Measurements from ENCODE around the gene ENDOD1.
"Not testable (repeated sequence)": the region's sequence is repeated elsewhere in the genome, so short reads cannot be mapped to it uniquely, and the experiment has no call there.

The ENDOD1 gene

DNA sequence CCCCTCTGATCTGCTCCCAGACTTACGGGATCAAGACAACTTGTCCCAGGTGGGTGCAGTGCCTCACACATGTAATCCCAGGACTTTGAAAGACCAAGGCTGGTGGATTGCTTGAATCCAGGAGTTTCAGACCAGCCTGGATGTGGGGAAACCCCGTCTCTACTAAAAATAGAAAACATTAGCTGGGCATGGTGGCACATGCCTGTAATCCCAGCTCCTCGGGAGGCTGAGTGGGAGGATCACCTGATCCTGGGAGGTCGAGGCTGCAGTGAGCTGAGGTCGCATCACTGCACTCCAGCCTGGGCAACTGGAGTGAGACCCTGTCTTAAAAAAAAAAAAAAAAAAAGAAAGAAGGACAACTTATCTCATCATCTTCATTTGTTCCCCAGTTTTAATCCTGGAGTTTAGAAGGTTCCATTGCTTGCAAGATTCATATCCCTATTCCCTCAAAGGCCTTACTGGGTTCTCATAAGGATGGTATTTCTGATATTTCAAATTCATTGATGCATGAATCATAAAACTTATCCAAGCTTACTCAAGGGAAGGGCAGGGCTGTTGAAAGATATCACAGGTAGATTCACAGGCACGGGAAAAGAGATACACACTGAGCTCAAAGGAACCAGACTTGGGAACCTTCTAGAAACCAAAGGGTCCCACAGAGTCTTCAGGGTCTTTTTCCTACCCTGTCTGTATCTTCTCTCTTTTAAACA is 14.6 kb downstream of the ENDOD1 start:
- no peak overlapping the region for H3K9ac ChIP-seq (ENCODE audit: low read depth, low read length)
- 93% methylated on average over 6 of the region's 6 CpGs for WGBS
- H3K27ac ChIP-seq (ENCODE audit: low read depth, low read length) = no peak overlapping the region

DNA sequence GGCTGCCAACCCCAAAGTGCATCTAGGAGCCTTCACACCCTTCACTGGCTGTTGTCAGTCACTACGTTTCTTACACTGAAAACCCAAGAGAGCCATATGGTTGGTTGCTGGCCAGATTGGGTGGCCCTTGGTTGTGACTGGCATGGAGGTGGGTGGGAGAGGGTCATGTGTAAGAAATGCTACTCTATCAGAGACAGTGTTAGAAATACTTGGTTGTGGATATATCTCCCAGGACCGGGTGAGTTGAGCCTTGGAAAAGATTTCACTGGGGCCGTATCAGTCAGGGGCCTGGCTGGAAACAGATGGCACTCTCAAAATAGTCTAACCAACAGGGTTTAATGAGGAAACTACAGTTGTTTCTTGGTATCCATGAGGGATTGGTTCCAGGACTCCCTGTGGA is 15.2 kb downstream of the ENDOD1 start:
- no peaks in the 10 kb centered on the region for H3K27me3 ChIP-seq (ENCODE audit: insufficient read depth, low read length)
- no peak overlapping the region for H3K9ac ChIP-seq (ENCODE audit: low read depth, low read length)
- no peak overlapping the region for H3K4me3 ChIP-seq (ENCODE audit: low read length)
- 89% methylated on average over 3 of the region's 3 CpGs for WGBS
- H3K9me3 ChIP-seq (ENCODE audit: insufficient read depth, low read depth, low read length) = no peaks in the 10 kb centered on the region
- no peak overlapping the region for H3K27ac ChIP-seq (ENCODE audit: low read depth, low read length)
- peaks cover 18% of the 10 kb centered on the region for H3K4me1 ChIP-seq (ENCODE audit: insufficient read depth, low read length)
- no peaks in the 10 kb centered on the region for H3K36me3 ChIP-seq (ENCODE audit: insufficient read depth, low read length)

More for the DNA sequence above, 14.6 kb downstream of the ENDOD1 start:
- peaks cover 18% of the 10 kb centered on the region for H3K4me1 ChIP-seq (ENCODE audit: insufficient read depth, low read length)
- no peaks in the 10 kb centered on the region for H3K36me3 ChIP-seq (ENCODE audit: insufficient read depth, low read length)
- H3K9me3 ChIP-seq (ENCODE audit: insufficient read depth, low read depth, low read length) = no peaks in the 10 kb centered on the region
- H3K4me3 ChIP-seq (ENCODE audit: low read length) = no peak overlapping the region
- no peaks in the 10 kb centered on the region for H3K27me3 ChIP-seq (ENCODE audit: insufficient read depth, low read length)

DNA sequence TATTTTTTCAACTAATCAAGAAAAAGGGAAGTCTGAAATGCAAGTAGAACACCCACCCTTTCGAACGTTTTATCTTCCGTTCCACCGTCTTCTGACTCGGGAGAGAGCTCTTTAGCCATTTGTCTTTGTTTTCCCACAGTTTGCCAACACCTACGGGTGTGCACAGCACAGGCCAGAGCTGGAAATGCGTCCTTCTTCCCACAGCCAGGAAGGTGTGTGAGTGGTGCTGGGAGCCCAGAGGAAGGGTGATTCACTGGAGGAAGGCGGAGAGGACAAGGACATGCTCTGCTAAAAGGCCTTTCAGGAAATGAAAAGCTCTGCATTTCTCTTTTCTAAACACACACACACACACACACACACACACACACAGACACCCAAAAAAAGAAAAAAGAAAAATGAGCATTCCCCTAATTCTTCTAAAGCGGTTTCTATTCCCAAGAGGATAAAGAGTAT is 18.5 kb downstream of the ENDOD1 start:
- Histone ChIP-seq H3K27me3 (ENCODE audit: insufficient read depth, low read length) (no peaks in the 10 kb centered on the region), H3K36me3 (ENCODE audit: insufficient read depth, low read length) (no peaks in the 10 kb centered on the region), H3K4me3 (ENCODE audit: low read length) (no peak overlapping the region), H3K27ac (ENCODE audit: low read depth, low read length) (no peak overlapping the region; the same call in 1 of the 2 replicates), H3K9ac (ENCODE audit: low read depth, low read length) (no peak overlapping the region), H3K9me3 (ENCODE audit: insufficient read depth, low read depth, low read length) (no peaks in the 10 kb centered on the region), H3K4me1 (ENCODE audit: insufficient read depth, low read length) (peaks cover 18% of the 10 kb centered on the region)
- WGBS = 72% methylated on average over 9 of the region's 9 CpGs

DNA sequence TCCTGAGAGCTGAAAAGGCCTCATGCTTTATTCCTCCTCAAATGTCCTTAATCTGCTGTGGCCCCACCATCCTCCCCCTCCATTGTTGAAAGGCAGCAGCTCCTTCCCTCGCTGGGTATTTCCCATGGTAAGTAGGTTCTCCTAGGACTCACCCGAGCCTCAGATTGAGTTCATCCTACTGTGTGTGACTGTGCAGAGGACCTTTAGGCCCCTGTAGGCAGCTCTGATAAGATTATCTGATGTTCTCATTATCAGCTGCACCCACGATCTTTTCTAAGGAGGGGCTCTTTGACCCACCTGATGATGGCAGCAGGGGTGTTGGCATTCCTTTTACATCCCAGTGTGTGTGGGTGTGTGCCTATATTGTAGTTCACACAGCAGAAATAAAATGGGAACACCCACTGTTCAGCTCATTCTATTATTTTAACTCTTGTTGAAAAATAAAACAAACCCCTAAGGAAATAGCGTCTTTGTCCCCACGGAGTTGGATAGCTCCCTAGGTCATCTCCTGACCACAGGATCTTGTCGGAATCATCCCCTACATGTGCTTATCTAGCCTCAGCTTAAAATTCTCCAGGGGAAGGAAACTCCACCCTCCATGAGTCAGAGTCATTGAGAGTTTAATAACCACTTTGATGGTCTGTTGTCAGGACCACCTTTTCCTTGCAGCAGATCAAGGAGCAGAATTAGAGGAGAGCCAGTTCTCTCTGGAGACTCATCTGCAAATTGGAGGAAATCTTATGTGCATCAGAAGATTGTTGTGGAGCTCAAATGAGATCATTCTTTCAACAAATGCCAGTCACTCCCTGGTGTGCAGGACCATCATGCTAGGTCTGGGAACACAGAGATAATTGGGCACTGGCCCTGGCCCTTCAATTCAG is 19.3 kb downstream of the ENDOD1 start:
- no peak overlapping the region for H3K9ac ChIP-seq (ENCODE audit: low read depth, low read length)
- no peak overlapping the region for H3K4me3 ChIP-seq (ENCODE audit: low read length)
- WGBS = 66% methylated on average over 6 of the region's 6 CpGs
- H3K4me1 ChIP-seq (ENCODE audit: insufficient read depth, low read length) = peaks cover 18% of the 10 kb centered on the region
- H3K27ac ChIP-seq (ENCODE audit: low read depth, low read length) = no peak overlapping the region
- H3K9me3 ChIP-seq (ENCODE audit: insufficient read depth, low read depth, low read length) = no peaks in the 10 kb centered on the region
- H3K27me3 ChIP-seq (ENCODE audit: insufficient read depth, low read length) = no peaks in the 10 kb centered on the region
- no peaks in the 10 kb centered on the region for H3K36me3 ChIP-seq (ENCODE audit: insufficient read depth, low read length)

DNA sequence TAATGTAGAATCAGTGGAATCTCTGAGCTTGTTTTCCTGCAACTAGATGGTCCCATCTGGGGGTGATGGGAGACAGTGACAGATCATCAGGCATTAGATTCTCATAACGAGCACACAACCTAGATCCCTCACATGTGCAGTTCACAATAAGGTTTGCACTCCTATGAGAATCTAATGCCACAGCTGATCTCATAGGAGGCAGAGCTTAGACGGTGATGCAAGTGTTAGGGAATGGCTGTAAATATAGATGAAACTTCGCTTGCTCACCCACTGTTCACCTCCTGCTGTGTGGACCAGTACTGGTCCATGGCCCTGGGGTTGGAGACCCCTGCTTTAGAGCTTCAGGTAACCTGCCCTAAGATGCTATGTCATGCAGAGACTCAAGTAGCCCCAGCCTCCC is 21.8 kb downstream of the ENDOD1 start:
- H3K9ac ChIP-seq (ENCODE audit: low read depth, low read length); H3K27ac ChIP-seq (ENCODE audit: low read depth, low read length); H3K4me3 ChIP-seq (ENCODE audit: low read length); H3K9me3 ChIP-seq (ENCODE audit: insufficient read depth, low read depth, low read length); H3K27me3 ChIP-seq (ENCODE audit: insufficient read depth, low read length); H3K36me3 ChIP-seq (ENCODE audit: insufficient read depth, low read length): not testable (repeated sequence)
- 98% methylated on average over 3 of the region's 3 CpGs for WGBS
- peaks cover 18% of the 10 kb centered on the region for H3K4me1 ChIP-seq (ENCODE audit: insufficient read depth, low read length)

DNA sequence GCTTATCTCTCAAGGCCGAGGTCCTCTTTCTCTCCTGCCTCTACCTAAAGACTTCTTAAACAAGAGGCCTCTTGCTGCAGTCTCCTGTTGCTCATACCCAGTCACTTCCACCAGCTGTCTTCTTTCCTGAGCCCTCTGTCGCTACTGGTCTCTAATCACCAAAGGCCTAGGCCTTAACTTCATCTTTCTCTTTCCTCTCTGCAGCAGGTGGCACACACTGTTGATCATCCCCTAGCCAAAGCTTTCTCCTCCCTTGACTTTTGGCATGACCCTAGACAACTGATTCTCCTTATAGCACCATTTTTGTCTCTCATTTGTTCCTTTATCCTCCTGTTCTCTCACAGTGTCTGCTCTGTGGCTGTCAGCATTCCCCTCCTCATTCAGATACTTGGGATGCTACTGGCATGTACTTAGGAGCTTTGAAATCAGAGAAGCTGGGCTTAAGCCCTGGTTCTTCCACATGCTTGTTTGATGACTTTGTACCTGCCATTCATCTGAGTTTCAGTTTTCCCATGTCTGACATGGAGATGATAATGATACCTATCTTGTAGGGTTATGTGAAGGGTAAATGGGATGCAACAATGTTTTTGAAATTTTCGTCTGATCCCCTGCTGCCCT is 22.4 kb downstream of the ENDOD1 start:
- Histone ChIP-seq H3K9ac (ENCODE audit: low read depth, low read length) (no peak overlapping the region), H3K36me3 (ENCODE audit: insufficient read depth, low read length) (no peaks in the 10 kb centered on the region), H3K9me3 (ENCODE audit: insufficient read depth, low read depth, low read length) (no peaks in the 10 kb centered on the region), H3K4me1 (ENCODE audit: insufficient read depth, low read length) (peaks cover 18% of the 10 kb centered on the region), H3K27ac (ENCODE audit: low read depth, low read length) (no peak overlapping the region), H3K27me3 (ENCODE audit: insufficient read depth, low read length) (no peaks in the 10 kb centered on the region), H3K4me3 (ENCODE audit: low read length) (no peak overlapping the region)
- WGBS = 86% methylated on average over 3 of the region's 3 CpGs

DNA sequence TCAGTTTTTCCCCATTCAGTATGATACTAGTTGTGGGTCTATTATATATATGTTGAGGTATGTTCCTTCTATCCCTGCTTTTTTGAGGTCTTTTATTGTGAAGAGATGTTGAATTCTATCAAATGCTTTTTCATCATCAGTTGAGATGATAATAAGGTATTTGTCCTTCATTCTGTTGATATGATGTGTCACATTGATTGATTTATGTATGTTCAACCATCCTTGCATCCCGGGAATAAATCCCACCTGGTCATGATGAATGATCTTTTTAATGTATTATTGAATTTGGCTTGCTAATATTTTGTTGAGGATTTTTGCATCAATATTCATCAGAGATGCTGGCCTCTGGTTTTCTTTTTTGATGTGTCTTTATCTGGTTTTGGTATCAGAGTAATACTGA is 26.0 kb downstream of the ENDOD1 start:
- Histone ChIP-seq H3K36me3 (ENCODE audit: insufficient read depth, low read length) (no peaks in the 10 kb centered on the region), H3K4me3 (ENCODE audit: low read length) (no peak overlapping the region), H3K9me3 (ENCODE audit: insufficient read depth, low read depth, low read length) (no peaks in the 10 kb centered on the region), H3K27me3 (ENCODE audit: insufficient read depth, low read length) (no peaks in the 10 kb centered on the region), H3K27ac (ENCODE audit: low read depth, low read length) (no peak overlapping the region), H3K9ac (ENCODE audit: low read depth, low read length) (no peak overlapping the region), H3K4me1 (ENCODE audit: insufficient read depth, low read length) (no peaks in the 10 kb centered on the region)
- WGBS = 95% methylated on average over 1 of the region's 1 CpG

DNA sequence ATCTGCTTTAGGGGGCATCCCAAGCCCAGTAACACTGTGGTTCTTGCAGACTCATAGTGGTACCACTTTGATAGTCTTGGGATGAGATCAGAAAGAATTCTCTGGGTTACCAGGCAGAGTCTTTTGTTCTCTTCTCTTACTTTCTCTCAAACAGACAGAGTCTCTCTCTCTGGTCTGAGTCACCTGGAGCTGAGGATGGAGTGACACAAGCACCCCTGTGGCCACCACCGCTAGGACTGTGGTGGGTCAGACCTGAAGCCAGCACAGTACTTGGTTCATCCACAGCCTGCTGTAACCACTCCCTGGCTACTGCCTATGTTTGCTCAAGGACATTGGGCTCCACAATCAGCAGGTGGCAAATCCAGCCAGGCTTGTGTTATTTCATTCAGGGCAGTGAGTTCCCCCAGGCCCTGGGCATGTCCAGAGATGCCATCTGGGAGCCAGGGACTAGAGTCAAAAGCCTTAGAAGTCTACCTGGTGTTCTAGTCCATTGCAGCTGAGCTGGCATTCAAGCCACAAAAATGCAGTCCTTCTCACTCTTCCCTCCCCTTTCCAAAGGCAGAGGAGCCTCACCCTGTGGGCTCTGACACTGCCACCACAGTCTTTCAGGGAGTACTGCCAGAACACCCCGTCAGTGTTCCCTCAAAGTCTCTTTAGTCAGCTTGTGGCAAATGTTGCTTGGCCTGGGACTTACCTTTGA is 29.9 kb downstream of the ENDOD1 start:
- Histone ChIP-seq H3K4me1 (ENCODE audit: insufficient read depth, low read length) (peaks cover 2% of the 10 kb centered on the region; the same call in 1 of the 2 replicates), H3K9me3 (ENCODE audit: insufficient read depth, low read depth, low read length) (no peaks in the 10 kb centered on the region), H3K36me3 (ENCODE audit: insufficient read depth, low read length) (no peaks in the 10 kb centered on the region), H3K4me3 (ENCODE audit: low read length) (no peak overlapping the region), H3K27ac (ENCODE audit: low read depth, low read length) (no peak overlapping the region), H3K9ac (ENCODE audit: low read depth, low read length) (no peak overlapping the region), H3K27me3 (ENCODE audit: insufficient read depth, low read length) (no peaks in the 10 kb centered on the region)
- WGBS = 87% methylated on average over 2 of the region's 2 CpGs

DNA sequence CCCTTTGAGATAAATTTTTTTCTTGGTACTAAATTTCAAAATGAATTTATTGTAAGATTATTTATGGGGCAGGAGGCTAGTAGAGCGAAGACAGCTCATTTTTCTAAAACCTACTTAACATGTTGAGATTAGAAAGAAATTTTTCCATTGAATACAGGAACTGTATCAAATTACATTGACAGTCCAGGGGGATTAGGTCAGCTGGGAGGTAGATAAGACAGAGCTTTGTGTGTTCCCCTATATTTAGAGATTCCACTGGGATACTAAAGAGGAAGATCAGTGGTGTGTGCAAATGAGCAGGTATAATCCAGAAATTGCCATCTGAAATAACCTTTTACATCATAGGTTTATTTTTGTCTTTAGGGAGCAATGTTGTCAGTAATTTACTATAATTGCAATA is 32.1 kb downstream of the ENDOD1 start:
- peaks cover 2% of the 10 kb centered on the region; the same call in 1 of the 2 replicates for H3K4me1 ChIP-seq (ENCODE audit: insufficient read depth, low read length)
- no peak overlapping the region for H3K27ac ChIP-seq (ENCODE audit: low read depth, low read length)
- H3K9ac ChIP-seq (ENCODE audit: low read depth, low read length) = no peak overlapping the region
- WGBS = no CpG with 5 or more reads among the region's 1 CpG
- H3K27me3 ChIP-seq (ENCODE audit: insufficient read depth, low read length) = no peaks in the 10 kb centered on the region
- H3K36me3 ChIP-seq (ENCODE audit: insufficient read depth, low read length) = no peaks in the 10 kb centered on the region
- H3K4me3 ChIP-seq (ENCODE audit: low read length) = no peak overlapping the region
- H3K9me3 ChIP-seq (ENCODE audit: insufficient read depth, low read depth, low read length) = no peaks in the 10 kb centered on the region

DNA sequence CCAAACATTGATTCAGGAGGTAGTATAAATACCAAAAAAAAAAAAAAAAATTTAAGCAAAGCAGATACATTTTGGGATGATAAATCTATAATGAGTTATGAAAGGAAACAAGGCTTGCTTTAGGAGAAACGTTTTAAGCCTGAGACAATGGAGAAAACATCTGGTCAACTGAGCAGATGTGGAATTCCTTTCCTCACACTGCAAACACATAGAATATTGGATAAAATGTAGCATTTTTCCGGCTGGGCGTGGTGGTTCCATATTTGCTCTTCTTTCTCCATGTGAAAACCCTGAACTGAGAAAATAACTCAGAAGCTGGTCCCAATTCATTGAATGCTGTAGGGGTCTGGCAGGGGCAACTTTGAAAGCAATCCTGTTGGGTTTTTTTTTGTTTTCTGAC is 33.9 kb downstream of the ENDOD1 start:
- H3K4me3 ChIP-seq (ENCODE audit: low read length) = no peak overlapping the region
- H3K4me1 ChIP-seq (ENCODE audit: insufficient read depth, low read length) = peaks cover 2% of the 10 kb centered on the region; the same call in 1 of the 2 replicates
- no peak overlapping the region for H3K27ac ChIP-seq (ENCODE audit: low read depth, low read length)
- H3K9me3 ChIP-seq (ENCODE audit: insufficient read depth, low read depth, low read length) = no peaks in the 10 kb centered on the region
- H3K27me3 ChIP-seq (ENCODE audit: insufficient read depth, low read length) = no peaks in the 10 kb centered on the region
- no peaks in the 10 kb centered on the region for H3K36me3 ChIP-seq (ENCODE audit: insufficient read depth, low read length)
- H3K9ac ChIP-seq (ENCODE audit: low read depth, low read length) = no peak overlapping the region
- WGBS = 81% methylated on average over 3 of the region's 3 CpGs

All from HUES64 (cell line).